Panc1 (cell line): Measurements from ENCODE around the gene TLE1. TPM values are rescaled to one million over a fixed set of nuclear protein-coding genes. Genes with fewer than 3 reads are reported as not detected.

ENCODE experiments used
- ATAC-seq: fragments of 200-7000 bp; cut with Tn5 transposase; 2 replicates; pipeline ENCODE4 v1.9.1; 2020; ENCODE audit warnings: mild to moderate bottlenecking, moderate library complexity
- BruUV-seq: library from RNA; stranded (reverse); fragments of 400-500 nt; replicated peaks from 2 replicates; lab custom pipeline; 2021; lab: Mats Ljungman, UMichigan
- CTCF ChIA-PET: fragments of 300-600 bp; sonication (Branson Sonifier 250); formaldehyde crosslinking; loops from one replicate; lab custom pipeline; 2022; ENCODE audit warnings: antibody characterized with exemption; lab: Charles Lee
- POLR2A ChIA-PET: fragments of 300-600 bp; sonication (Branson Sonifier 250); formaldehyde crosslinking; loops from one replicate; lab custom pipeline; 2022; ENCODE audit warnings: antibody characterized with exemption; lab: Charles Lee
- DNase-seq: peaks from one replicate; pipeline ENCODE4 v3.0.0-alpha.2; 2010; ENCODE audit warnings: low read depth, low spot score
- H3K27ac ChIP-seq: 2 replicates; pipeline ENCODE4 v1.5.1; 2011; ENCODE audit warnings: mild to moderate bottlenecking, low read length, inconsistent platforms
- H3K27me3 ChIP-seq: fragments of 200-500 bp; sonication (Bioruptor generic); 2 replicates; pipeline ENCODE4 v1.6.0; 2014; ENCODE audit warnings: low read length, inconsistent platforms; ENCODE audit not compliant: control insufficient read depth, insufficient read depth
- H3K36me3 ChIP-seq: fragments of 200-500 bp; sonication (Bioruptor generic); 2 replicates; pipeline ENCODE4 v1.5.1; 2014; ENCODE audit warnings: inconsistent platforms, mild to moderate bottlenecking, low read length, moderate library complexity; ENCODE audit not compliant: control insufficient read depth, insufficient read depth
- H3K4me1 ChIP-seq: 2 replicates; pipeline ENCODE4 v1.5.1; 2011; ENCODE audit warnings: inconsistent platforms, mild to moderate bottlenecking, low read length, moderate library complexity; ENCODE audit not compliant: control insufficient read depth, insufficient read depth
- H3K4me3 ChIP-seq, 2 experiments: 2 replicates each; pipeline ENCODE4 v1.5.1; 2011 to 2012; ENCODE audit warnings: low read depth in 2 of 2, low read length in 2 of 2, mild to moderate bottlenecking in 2 of 2, inconsistent platforms in 1 of 2, moderate library complexity in 1 of 2
- H3K9me3 ChIP-seq: fragments of 200-500 bp; sonication (Bioruptor generic); 2 replicates; pipeline ENCODE4 v1.5.1; 2014; ENCODE audit warnings: low read depth, mild to moderate bottlenecking, inconsistent platforms, low read length, moderate library complexity; ENCODE audit not compliant: control insufficient read depth, insufficient read depth
- POLR2AphosphoS5 ChIP-seq: IDR thresholded peaks from 2 replicates; pipeline ENCODE4 v1.6.1; 2012; ENCODE audit warnings: mild to moderate bottlenecking, low read depth, low read length, moderate library complexity
- REST ChIP-seq, 2 experiments: IDR thresholded peaks; 2 replicates each; pipeline ENCODE4 v1.6.1; 2011 to 2012; ENCODE audit warnings: low read depth in 2 of 2, control low read depth in 1 of 2, low read length in 1 of 2, mild to moderate bottlenecking in 1 of 2, moderate library complexity in 1 of 2; ENCODE audit not compliant: insufficient read depth in 1 of 2
- SIN3A ChIP-seq: IDR thresholded peaks from 2 replicates; pipeline ENCODE4 v1.6.1; 2012; ENCODE audit warnings: low read depth, mild to moderate bottlenecking, low read length, moderate library complexity, borderline replicate concordance; ENCODE audit not compliant: insufficient read depth
- TCF7L2 ChIP-seq: IDR thresholded peaks from 2 replicates; pipeline ENCODE4 v1.6.1; 2011; ENCODE audit warnings: mild to moderate bottlenecking, low read depth, low read length, inconsistent platforms
- in situ Hi-C: cut with HindIII; loops from 2 replicates; pipeline ENCODE4 v1.10.0; 2016; ENCODE audit warnings: low sequenced_read_pairs, low pct_unique_long_range_greater_than_20kb
- intact Hi-C: fragments of 100-400 bp; cut with micrococcal nuclease; formaldehyde crosslinking; loops from one replicate; pipeline ENCODE4 v1.10.0; 2022; ENCODE audit not compliant: unreplicated experiment
- total RNA-seq: library from RNA; stranded (reverse); gene quantifications from one replicate; pipeline ENCODE4 v1.2.1, GENCODE V29; 2021; ENCODE audit not compliant: unreplicated experiment
- TF ChIP-seq, protein P1 (sequence below): fragments of 450-650 bp; IDR thresholded peaks from 2 replicates; pipeline ENCODE4 v1.5.1; 2017; ENCODE audit warnings: mild to moderate bottlenecking

Gene TLE1
- total RNA-seq, 1 experiment from 2014 or later: 12.9 TPM

DNA sequence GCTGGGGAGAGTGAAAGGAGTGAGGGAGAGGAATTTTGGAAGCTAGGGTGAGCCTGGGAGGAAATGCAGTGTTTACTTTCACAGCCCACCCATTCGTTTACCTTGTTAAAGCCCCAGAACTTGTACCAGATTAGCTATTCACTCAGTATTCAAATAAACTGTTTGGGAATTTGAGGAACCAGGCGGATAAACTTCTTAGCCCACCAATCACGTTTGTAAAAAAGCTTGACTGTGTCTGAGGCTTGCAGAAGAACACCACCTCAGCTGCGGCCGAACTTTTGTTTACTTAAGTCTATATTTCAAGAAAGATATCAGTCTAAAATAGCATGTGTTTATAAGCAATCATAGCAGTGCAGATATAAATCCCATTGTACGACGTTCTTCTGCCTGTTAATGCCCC is 5.2 kb upstream of the TLE1 start:
- CTCF ChIA-PET: no interaction called here
- no peaks in the 10 kb centered on the region for H3K36me3 ChIP-seq
- intact Hi-C loops (no loop called here), in situ Hi-C loops (no loop called here)
- no peak overlapping the region for H3K4me3 ChIP-seq
- no peaks in the 10 kb centered on the region for H3K9me3 ChIP-seq
- H3K27me3 ChIP-seq: no peaks in the 10 kb centered on the region
- no peaks in the 10 kb centered on the region for H3K4me1 ChIP-seq
- no peak for ATAC-seq
- TF ChIP-seq POLR2AphosphoS5 (no peak), SIN3A (no peak), TCF7L2 (no peak), REST (IDR thresholded peaks at IDR 0.05; ENCODE audit: insufficient read depth in 1 of 2, low read depth in 2 of 2, low read length in 1 of 2) (no peak)
- TF ChIP-seq, protein P1, sequence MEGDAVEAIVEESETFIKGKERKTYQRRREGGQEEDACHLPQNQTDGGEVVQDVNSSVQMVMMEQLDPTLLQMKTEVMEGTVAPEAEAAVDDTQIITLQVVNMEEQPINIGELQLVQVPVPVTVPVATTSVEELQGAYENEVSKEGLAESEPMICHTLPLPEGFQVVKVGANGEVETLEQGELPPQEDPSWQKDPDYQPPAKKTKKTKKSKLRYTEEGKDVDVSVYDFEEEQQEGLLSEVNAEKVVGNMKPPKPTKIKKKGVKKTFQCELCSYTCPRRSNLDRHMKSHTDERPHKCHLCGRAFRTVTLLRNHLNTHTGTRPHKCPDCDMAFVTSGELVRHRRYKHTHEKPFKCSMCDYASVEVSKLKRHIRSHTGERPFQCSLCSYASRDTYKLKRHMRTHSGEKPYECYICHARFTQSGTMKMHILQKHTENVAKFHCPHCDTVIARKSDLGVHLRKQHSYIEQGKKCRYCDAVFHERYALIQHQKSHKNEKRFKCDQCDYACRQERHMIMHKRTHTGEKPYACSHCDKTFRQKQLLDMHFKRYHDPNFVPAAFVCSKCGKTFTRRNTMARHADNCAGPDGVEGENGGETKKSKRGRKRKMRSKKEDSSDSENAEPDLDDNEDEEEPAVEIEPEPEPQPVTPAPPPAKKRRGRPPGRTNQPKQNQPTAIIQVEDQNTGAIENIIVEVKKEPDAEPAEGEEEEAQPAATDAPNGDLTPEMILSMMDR: no peak
- H3K27ac ChIP-seq: no peak overlapping the region
- no peak for DNase-seq
- POLR2A ChIA-PET: no interaction called here
- BruUV-seq: no TSS peak

DNA sequence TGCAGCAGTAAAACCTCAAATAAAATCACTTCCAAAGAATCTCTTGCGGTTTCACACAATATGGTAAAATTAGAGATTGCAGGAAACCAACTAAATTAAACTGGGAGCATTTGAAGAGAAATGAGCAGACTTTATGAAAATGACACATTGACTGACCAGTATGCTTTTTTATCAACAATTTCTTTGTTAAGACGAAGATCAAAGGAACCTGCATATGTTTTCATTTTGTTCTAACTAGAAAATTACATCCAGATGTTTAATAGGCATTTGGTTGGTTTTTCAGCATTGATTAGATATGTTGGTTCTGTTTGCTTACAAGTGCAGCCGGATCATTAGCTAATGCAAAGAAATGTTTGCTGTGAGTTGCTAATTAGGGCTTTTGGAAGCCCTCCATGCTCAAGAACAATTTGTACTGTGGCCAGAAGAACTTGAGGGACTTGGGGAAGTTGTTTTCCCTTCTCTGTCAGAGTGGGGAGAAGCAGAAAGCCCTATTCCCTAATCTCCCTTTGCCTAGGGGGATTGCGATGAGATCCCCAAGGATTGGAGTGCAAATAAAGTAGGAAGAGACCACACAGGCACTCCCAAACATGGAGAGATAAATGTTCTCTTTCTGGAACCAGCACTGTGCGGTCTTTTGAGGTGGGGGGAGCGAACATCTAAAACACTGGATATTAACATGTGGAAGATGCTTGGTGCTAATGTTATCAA is 4.5 kb upstream of the TLE1 start:
- no peaks in the 10 kb centered on the region for H3K4me1 ChIP-seq
- in situ Hi-C loops: no loop called here
- no peaks in the 10 kb centered on the region for H3K27me3 ChIP-seq
- no peak overlapping the region for H3K27ac ChIP-seq
- ChIA-PET POLR2A (no interaction called here), CTCF (no interaction called here)
- no peak for ATAC-seq
- H3K4me3 ChIP-seq: no peak overlapping the region
- no peak for DNase-seq
- BruUV-seq: no TSS peak
- H3K9me3 ChIP-seq: no peaks in the 10 kb centered on the region
- intact Hi-C loops: no loop called here
- H3K36me3 ChIP-seq: no peaks in the 10 kb centered on the region
- TF ChIP-seq REST (IDR thresholded peaks at IDR 0.05; ENCODE audit: insufficient read depth in 1 of 2, low read depth in 2 of 2, low read length in 1 of 2) (no peak), TCF7L2 (no peak), SIN3A (no peak), POLR2AphosphoS5 (no peak)
- TF ChIP-seq, protein P1: no peak
